ENCODE results near the gene LRP10.

LRP10 gene

GRCh38 chr14:22865424-22866405, 5.8 kb upstream of the LRP10 start:
- DNase-seq (ENCODE audit: low spot score), result no peak

GRCh38 chr14:22866874-22867273, 4.7 kb upstream of the LRP10 start:
- no peak for DNase-seq (ENCODE audit: low spot score)

GRCh38 chr14:22870811-22871223, 723 bp upstream of the LRP10 start:
- no peak for DNase-seq (ENCODE audit: low spot score)

- peak; percentile 86 for DNase-seq (ENCODE audit: low spot score)
Measured at GRCh38 chr14:22872033-22872832, 693 bp downstream of the LRP10 start.

- no peak for DNase-seq (ENCODE audit: low spot score)
Measured at GRCh38 chr14:22872833-22873520, 1.4 kb downstream of the LRP10 start.

DNA sequence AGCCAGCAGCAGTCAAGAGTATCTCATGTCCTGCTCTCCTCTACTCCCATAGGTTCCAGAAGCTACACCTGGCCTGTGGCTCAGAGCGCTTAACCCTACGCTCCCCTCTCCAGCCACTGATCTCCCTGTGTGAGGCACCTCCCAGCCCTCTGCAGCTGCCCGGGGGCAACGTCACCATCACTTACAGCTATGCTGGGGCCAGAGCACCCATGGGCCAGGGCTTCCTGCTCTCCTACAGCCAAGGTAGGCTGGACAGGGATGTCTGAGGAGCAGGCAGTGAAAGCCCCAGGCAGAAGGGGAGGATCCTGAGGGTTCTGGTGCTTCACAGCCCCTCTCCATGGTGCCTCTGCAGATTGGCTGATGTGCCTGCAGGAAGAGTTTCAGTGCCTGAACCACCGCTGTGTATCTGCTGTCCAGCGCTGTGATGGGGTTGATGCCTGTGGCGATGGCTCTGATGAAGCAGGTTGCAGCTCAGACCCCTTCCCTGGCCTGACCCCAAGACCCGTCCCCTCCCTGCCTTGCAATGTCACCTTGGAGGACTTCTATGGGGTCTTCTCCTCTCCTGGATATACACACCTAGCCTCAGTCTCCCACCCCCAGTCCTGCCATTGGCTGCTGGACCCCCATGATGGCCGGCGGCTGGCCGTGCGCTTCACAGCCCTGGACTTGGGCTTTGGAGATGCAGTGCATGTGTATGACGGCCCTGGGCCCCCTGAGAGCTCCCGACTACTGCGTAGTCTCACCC, 3.6 kb downstream of the LRP10 start:
- DNase-seq (ENCODE audit: low spot score), result no peak

GRCh38 chr14:22875748-22876319, 4.3 kb downstream of the LRP10 start:
- no peak for DNase-seq (ENCODE audit: low spot score)

GRCh38 chr14:22877000-22877501, 5.5 kb downstream of the LRP10 start:
- no peak for DNase-seq (ENCODE audit: low spot score)

DNA sequence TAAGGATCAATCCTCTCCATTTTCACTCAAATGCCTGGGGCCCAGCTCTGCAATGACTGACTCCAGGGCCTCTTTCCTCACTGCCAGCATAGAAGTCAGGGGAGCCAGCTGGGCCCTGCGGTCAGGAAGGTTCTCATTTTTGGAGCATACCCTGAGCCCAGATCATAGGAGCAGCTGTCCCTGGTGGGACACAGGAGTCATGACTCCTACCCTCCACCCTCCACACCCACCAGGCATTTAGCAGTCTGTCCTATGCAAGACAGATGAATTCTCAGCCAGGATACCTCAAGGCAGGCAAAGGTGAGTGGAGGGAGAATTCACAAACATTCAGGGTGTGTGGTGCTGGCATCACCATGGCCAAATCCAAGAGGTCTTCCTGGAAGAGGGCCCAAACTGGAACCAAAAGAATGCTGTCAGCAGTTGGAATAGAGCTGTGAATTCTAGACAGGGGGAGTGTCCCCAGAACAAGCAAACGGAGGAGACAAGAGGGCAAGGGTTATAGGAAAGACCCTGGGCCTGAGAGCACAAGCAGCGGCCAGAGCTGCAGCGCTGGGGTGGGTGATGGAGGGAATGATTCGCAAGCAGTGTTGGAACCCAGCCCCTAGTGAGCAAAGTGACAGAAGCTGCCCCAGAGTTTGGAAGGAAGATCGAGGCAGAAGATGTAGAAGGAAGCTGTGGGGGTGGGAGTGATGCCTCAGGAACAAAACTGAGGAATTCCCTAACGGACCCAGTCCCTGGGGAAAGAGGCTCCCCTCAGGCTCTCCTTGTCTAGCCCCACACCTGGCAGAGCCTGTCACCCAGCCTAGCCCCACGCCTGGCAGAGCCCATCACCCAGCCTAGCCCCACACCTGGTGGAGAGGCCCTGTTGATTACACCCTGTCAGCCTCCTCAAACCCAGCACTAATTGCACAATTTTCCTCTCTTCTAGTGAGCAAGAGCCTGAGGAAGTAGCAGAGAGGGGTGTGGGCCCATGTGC, 7.0 kb downstream of the LRP10 start:
- no peak for DNase-seq (ENCODE audit: low spot score)

DNA sequence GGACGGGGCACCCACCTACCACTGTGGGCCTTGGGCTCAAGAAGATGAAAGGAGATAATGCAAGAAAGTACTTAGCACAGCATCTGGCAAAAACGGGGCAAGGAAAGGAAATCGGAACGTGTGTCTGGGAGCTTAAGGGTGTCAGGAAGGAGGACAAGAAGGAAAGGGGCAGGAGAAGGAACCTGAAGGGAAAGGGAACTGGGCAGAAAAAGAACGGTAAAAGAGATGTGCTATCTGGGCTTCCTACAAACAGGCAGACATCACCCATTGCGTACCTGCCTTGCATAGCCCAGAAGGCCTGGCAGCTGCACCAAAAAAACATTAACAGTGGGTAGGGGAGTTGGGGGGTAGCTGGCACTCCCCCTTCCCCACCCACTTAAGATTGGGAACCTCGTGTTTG, 10.5 kb downstream of the LRP10 start:
- no peak for DNase-seq (ENCODE audit: low spot score)

GRCh38 chr14:22882529-22883172, 11.1 kb downstream of the LRP10 start:
- DNase-seq (ENCODE audit: low spot score), result no peak

GRCh38 chr14:22883173-22883976, 11.8 kb downstream of the LRP10 start, which contains the start of gene REM2:
Gene REM2, plus strand, starts transcription at chr14:22883222. Its CDS starts 66 bp downstream, at chr14:22883288.
- no peak for DNase-seq (ENCODE audit: low spot score)

GRCh38 chr14:22884076-22884737, 12.7 kb downstream of the LRP10 start:
- DNase-seq (ENCODE audit: low spot score), result no peak

DNA sequence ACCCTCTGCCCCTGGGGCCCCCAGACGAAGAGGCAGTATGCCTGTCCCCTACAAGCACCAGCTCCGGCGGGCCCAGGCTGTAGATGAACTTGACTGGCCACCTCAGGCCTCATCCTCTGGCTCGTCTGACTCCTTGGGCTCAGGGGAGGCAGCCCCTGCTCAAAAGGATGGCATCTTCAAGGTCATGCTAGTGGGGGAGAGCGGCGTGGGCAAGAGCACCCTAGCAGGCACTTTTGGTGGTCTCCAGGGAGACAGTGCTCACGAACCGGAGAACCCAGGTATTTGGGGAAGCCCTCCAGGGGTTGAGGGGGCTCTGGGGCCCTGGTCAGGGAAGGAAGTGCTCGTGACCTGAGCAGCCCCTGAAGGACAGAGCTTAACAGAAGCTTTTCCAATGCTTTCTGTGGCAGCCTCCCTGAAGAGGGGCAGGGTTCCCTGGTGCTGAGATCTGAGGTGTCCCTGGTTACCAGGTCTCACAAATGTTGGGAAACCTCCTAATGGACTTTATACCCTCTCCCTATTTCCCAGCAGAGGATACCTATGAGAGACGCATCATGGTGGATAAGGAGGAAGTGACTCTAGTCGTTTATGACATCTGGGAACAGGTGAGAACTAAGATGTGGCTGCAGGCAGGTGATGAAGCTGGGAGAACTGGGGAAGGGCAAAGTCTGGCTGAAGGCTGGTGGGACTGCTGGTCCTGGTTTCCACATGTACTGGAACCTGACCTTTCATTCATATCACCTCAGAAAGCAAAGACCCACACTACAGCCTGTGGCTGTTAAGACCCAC, 13.4 kb downstream of the LRP10 start:
- no peak for DNase-seq (ENCODE audit: low spot score)

DNA sequence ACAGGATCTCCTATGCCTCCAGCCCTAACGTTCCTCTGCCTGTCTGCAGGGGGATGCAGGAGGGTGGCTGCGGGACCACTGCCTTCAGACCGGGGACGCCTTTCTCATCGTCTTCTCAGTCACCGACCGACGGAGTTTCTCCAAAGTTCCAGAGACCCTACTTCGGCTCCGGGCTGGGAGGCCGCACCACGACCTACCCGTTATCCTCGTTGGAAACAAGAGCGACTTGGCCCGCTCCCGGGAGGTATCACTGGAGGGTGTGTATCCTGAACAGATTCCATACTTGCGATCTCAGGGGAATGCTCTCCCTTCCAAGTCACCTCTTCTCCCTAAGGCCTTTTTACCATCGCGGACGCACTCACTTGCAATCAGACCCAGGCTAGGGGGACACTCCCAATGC, 14.4 kb downstream of the LRP10 start:
- no peak for DNase-seq (ENCODE audit: low spot score)

GRCh38 chr14:22886500-22887259, 15.1 kb downstream of the LRP10 start:
- peak; percentile 81 for DNase-seq (ENCODE audit: low spot score)
